Fibroblast of skin of right biceps (primary cell): ENCODE measurements around the gene STAU1.
"Not testable (repeated sequence)": the region's sequence is repeated elsewhere in the genome, so short reads cannot be mapped to it uniquely, and the experiment has no call there.

Experiments
- DNase-seq: peaks from one replicate; pipeline ENCODE4 v3.0.0-alpha.2; 2013

STAU1 gene

GRCh38 chr20:49203011-49203410 lies 14.9 kb upstream of the STAU1 start:
- no peak for DNase-seq

GRCh38 chr20:49199729-49200293 lies 11.7 kb upstream of the STAU1 start:
- no peak for DNase-seq

- not testable (repeated sequence) for DNase-seq
These were observed 4.9 kb upstream of the STAU1 start for GRCh38 chr20:49192944-49193518.

- no peak for DNase-seq
These were observed 744 bp downstream of the STAU1 start for GRCh38 chr20:49187330-49187850.

GRCh38 chr20:49186535-49187329 lies 1.4 kb downstream of the STAU1 start:
- DNase-seq = peak; percentile 42

- no peak for DNase-seq
These were observed 2.9 kb downstream of the STAU1 start for GRCh38 chr20:49185071-49185761.

- DNase-seq = no peak
These were observed 3.5 kb downstream of the STAU1 start for GRCh38 chr20:49184691-49185070.

- not testable (repeated sequence) for DNase-seq
These were observed 4.0 kb downstream of the STAU1 start for GRCh38 chr20:49184084-49184501.

GRCh38 chr20:49183444-49183843 lies 4.7 kb downstream of the STAU1 start:
- DNase-seq = no peak

- no peak for DNase-seq
These were observed 6.8 kb downstream of the STAU1 start for GRCh38 chr20:49181265-49181877.

- no peak for DNase-seq
These were observed 8.5 kb downstream of the STAU1 start for GRCh38 chr20:49179368-49180277.

- DNase-seq = no peak
These were observed 14.0 kb downstream of the STAU1 start for GRCh38 chr20:49174183-49174582.

GRCh38 chr20:49172413-49172812 lies 15.7 kb downstream of the STAU1 start:
- no peak for DNase-seq

- DNase-seq = no peak
These were observed 16.2 kb downstream of the STAU1 start for GRCh38 chr20:49171909-49172308.

- no peak for DNase-seq
These were observed 17.4 kb downstream of the STAU1 start for GRCh38 chr20:49170714-49171113.

- no peak for DNase-seq
These were observed 18.6 kb downstream of the STAU1 start for GRCh38 chr20:49169547-49169946.

- not testable (repeated sequence) for DNase-seq
These were observed 19.3 kb downstream of the STAU1 start for GRCh38 chr20:49168864-49169263.

GRCh38 chr20:49167811-49168507 lies 20.2 kb downstream of the STAU1 start:
- peak; percentile 26 for DNase-seq

- DNase-seq = no peak
These were observed 21.3 kb downstream of the STAU1 start for GRCh38 chr20:49166534-49167449.

- no peak for DNase-seq
These were observed 22.5 kb downstream of the STAU1 start for GRCh38 chr20:49165611-49166010.
